Measurements from ENCODE around the gene CHST8. TPM values are rescaled to one million over a fixed set of nuclear protein-coding genes. Genes with fewer than 3 reads are reported as not detected.

CHST8 gene
- total RNA-seq, 2 donors from 2014 or later = 1.6 to 3.8 TPM

GRCh38 chr19:33681081-33681680, 59.4 kb downstream of the CHST8 start:
- no peak overlapping the region for H3K9ac ChIP-seq (ENCODE audit: extremely low read depth, low read length, poor library complexity, severe bottlenecking)
- Mint-ChIP-seq H3K4me1 (peaks cover 2% of the 10 kb centered on the region), H3K4me3 (no peak overlapping the region), H3K9me3 (no peaks in the 10 kb centered on the region), H3K36me3 (ENCODE audit: low read depth) (no peaks in the 10 kb centered on the region), H3K27ac (no peak overlapping the region), H3K27me3 (ENCODE audit: insufficient read depth) (peaks cover 7% of the 10 kb centered on the region)
- H3K4me1 ChIP-seq (ENCODE audit: control insufficient read depth, insufficient read depth, low read length) = no peaks in the 10 kb centered on the region
- H3K36me3 ChIP-seq (ENCODE audit: control insufficient read depth, insufficient read depth, low read length) = no peaks in the 10 kb centered on the region
- no peak for TF ChIP-seq CTCF (conservative IDR thresholded peaks at IDR 0.05)
- no peaks in the 10 kb centered on the region for H3K9me3 ChIP-seq (ENCODE audit: control insufficient read depth, low read length)
- H3K27ac ChIP-seq (ENCODE audit: low read depth, low read length) = no peak overlapping the region
- H3K27me3 ChIP-seq (ENCODE audit: control insufficient read depth, insufficient read depth, low read length, poor library complexity, severe bottlenecking) = peaks cover 25% of the 10 kb centered on the region
- DNase-seq = no peak
- WGBS, 2 experiments (ENCODE audit: insufficient coverage in 1 of 2, insufficient read length in 1 of 2) = 77 to 87% methylated on average over 3 of the region's 3 CpGs
- H3K4me3 ChIP-seq (ENCODE audit: low read length) = no peak overlapping the region

GRCh38 chr19:33683881-33684537, 62.3 kb downstream of the CHST8 start:
- no peak for TF ChIP-seq CTCF (conservative IDR thresholded peaks at IDR 0.05)
- H3K9ac ChIP-seq (ENCODE audit: extremely low read depth, low read length, poor library complexity, severe bottlenecking) = no peak overlapping the region
- 7 to 24% methylated on average over 11 to 24 of the region's 24 CpGs for WGBS, 2 experiments (ENCODE audit: insufficient coverage in 1 of 2, insufficient read length in 1 of 2)
- no peak overlapping the region for H3K4me3 ChIP-seq (ENCODE audit: low read length)
- Mint-ChIP-seq H3K27ac (no peak overlapping the region), H3K27me3 (ENCODE audit: insufficient read depth) (peaks cover 7% of the 10 kb centered on the region), H3K4me3 (peak overlapping the region; percentile 14), H3K36me3 (ENCODE audit: low read depth) (no peaks in the 10 kb centered on the region), H3K4me1 (peaks cover 2% of the 10 kb centered on the region), H3K9me3 (no peaks in the 10 kb centered on the region)
- H3K27me3 ChIP-seq (ENCODE audit: control insufficient read depth, insufficient read depth, low read length, poor library complexity, severe bottlenecking) = peaks cover 25% of the 10 kb centered on the region
- H3K4me1 ChIP-seq (ENCODE audit: control insufficient read depth, insufficient read depth, low read length) = no peaks in the 10 kb centered on the region
- no peaks in the 10 kb centered on the region for H3K9me3 ChIP-seq (ENCODE audit: control insufficient read depth, low read length)
- H3K27ac ChIP-seq (ENCODE audit: low read depth, low read length) = no peak overlapping the region
- no peaks in the 10 kb centered on the region for H3K36me3 ChIP-seq (ENCODE audit: control insufficient read depth, insufficient read depth, low read length)
- peak; percentile 95 for DNase-seq

GRCh38 chr19:33684538-33685232, 62.9 kb downstream of the CHST8 start:
- no peak for TF ChIP-seq CTCF (conservative IDR thresholded peaks at IDR 0.05)
- Mint-ChIP-seq H3K4me3 (peak overlapping the region; percentile 14), H3K27me3 (ENCODE audit: insufficient read depth) (peaks cover 7% of the 10 kb centered on the region), H3K36me3 (ENCODE audit: low read depth) (no peaks in the 10 kb centered on the region), H3K27ac (no peak overlapping the region), H3K4me1 (peaks cover 2% of the 10 kb centered on the region), H3K9me3 (no peaks in the 10 kb centered on the region)
- H3K4me3 ChIP-seq (ENCODE audit: low read length) = no peak overlapping the region
- peaks cover 25% of the 10 kb centered on the region for H3K27me3 ChIP-seq (ENCODE audit: control insufficient read depth, insufficient read depth, low read length, poor library complexity, severe bottlenecking)
- 41 to 42% methylated on average over 38 to 42 of the region's 42 CpGs for WGBS, 2 experiments (ENCODE audit: insufficient coverage in 1 of 2, insufficient read length in 1 of 2)
- no peak overlapping the region for H3K9ac ChIP-seq (ENCODE audit: extremely low read depth, low read length, poor library complexity, severe bottlenecking)
- H3K4me1 ChIP-seq (ENCODE audit: control insufficient read depth, insufficient read depth, low read length) = no peaks in the 10 kb centered on the region
- H3K27ac ChIP-seq (ENCODE audit: low read depth, low read length) = peak overlapping the region; percentile 57
- H3K9me3 ChIP-seq (ENCODE audit: control insufficient read depth, low read length) = no peaks in the 10 kb centered on the region
- no peaks in the 10 kb centered on the region for H3K36me3 ChIP-seq (ENCODE audit: control insufficient read depth, insufficient read depth, low read length)
- no peak for DNase-seq

Measured in endodermal cell (in vitro differentiated cells).